CD4-positive, alpha-beta T cell treated with Interleukin-1 beta for 1 hour (primary cell): ENCODE results near the gene TXNRD2.

Experiments used
- DNase-seq, 2 donors: peaks; one replicate each; pipeline ENCODE4 v3.0.0-alpha.2; 2020 to 2022

Gene TXNRD2

GRCh38 chr22:19965771-19966709 lies 24.4 kb upstream of the TXNRD2 start:
- DNase-seq: no peak

GRCh38 chr22:19964701-19965386 lies 23.2 kb upstream of the TXNRD2 start:
- no peak for DNase-seq

- DNase-seq: no peak
Measured at GRCh38 chr22:19963863-19964642, 22.4 kb upstream of the TXNRD2 start.

GRCh38 chr22:19962909-19963806 lies 21.5 kb upstream of the TXNRD2 start:
- no peak for DNase-seq

- peak; percentile 52 to 54 for DNase-seq
Measured at GRCh38 chr22:19962246-19962908, 20.8 kb upstream of the TXNRD2 start.

GRCh38 chr22:19961868-19962245 lies 20.2 kb upstream of the TXNRD2 start:
- no peak for DNase-seq

- DNase-seq: no peak
Measured at GRCh38 chr22:19961201-19961580, 19.6 kb upstream of the TXNRD2 start.

- DNase-seq: no peak
Measured at GRCh38 chr22:19960491-19961200, 19.0 kb upstream of the TXNRD2 start.

GRCh38 chr22:19959587-19960490 lies 18.2 kb upstream of the TXNRD2 start:
- DNase-seq: no peak

GRCh38 chr22:19959043-19959586 lies 17.5 kb upstream of the TXNRD2 start:
- no peak for DNase-seq

- DNase-seq: no peak
Measured at GRCh38 chr22:19958083-19959042, 16.7 kb upstream of the TXNRD2 start.

- DNase-seq: no peak
Measured at GRCh38 chr22:19957445-19957844, 15.8 kb upstream of the TXNRD2 start.

GRCh38 chr22:19955241-19956128 lies 13.9 kb upstream of the TXNRD2 start:
- no peak for DNase-seq

- no peak for DNase-seq
Measured at GRCh38 chr22:19951346-19951745, 9.7 kb upstream of the TXNRD2 start.

GRCh38 chr22:19948057-19948760 lies 6.6 kb upstream of the TXNRD2 start:
- no peak for DNase-seq
